CD4-positive, alpha-beta T cell treated with Interleukin-6 at 100 ng/mL for 8 hours (primary cell): ENCODE measurements around the gene OR5T1.

Experiments used
- DNase-seq: peaks from one replicate; pipeline ENCODE4 v3.0.0-alpha.2; 2020; ENCODE audit warnings: mixed read lengths, low spot score

OR5T1 gene

DNA sequence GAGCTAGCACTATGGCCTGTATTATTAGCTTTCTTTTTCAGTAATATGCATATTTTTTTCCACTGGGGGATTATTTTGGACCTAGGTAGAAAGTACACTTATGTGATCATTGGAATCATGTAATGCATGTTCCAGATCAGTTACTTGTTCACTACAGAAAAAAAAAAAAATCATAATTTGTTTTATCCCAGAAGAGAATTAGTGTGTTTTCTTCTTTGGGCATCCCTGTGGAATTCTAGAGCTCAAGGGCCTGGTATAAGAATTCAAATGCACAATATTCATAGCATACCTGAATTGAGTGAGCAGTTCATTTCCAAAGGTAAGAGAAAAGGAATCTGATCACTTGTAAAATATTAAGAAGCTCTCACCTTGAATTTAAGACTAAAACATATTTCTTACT, at the start of gene OR5T1:
OR5T1 (plus strand) TSS at position 301 of the 400 bp plus-strand sequence. CDS start 1,485 bp downstream, outside the sequence.
- no peak for DNase-seq

DNA sequence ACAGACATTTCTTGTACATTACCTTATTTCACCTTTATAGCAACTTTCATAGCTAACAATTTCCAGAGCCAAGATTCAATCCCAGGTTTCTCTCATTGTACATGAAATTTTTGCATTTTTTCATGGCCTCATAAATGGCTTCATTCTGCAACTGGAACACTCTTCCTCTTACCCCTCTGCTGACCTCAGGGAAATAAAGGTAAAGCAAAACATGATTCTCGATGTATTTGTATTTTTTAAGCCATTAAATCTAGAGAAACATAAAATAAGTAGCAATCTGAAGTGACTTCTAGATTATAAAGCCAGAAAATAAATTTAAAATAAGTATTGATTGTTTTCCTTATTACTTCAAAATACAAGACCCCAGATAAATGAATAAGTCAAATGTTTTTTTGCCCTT, 39.8 kb upstream of the OR5T1 start, which contains the start of gene OR5T2:
OR5T2 (minus strand) TSS at position 101 of the 400 bp plus-strand sequence. CDS start 1,193 bp downstream, outside the sequence.
- no peak for DNase-seq

DNA sequence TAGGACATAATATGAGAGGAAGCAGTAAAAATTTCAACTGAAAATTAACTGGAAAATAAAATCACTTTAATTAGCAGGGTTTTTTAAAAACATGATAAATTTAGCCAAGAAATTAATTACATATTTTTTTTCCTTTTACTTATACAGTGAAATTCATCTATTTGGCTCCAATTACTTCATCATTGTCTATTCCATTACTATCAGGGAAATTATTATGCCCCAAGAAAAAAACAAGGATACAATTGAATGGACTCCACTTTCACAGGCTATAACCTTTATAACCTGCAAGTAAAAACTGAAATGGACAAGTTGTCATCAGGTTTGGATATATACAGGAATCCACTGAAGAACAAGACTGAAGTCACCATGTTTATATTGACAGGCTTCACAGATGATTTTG, 22.0 kb upstream of the OR5T1 start, which contains the start of gene OR5T3:
OR5T3 (plus strand) TSS at position 301 of the 400 bp plus-strand sequence; CDS start at position 301, 0 bp downstream.
- no peak for DNase-seq

DNA sequence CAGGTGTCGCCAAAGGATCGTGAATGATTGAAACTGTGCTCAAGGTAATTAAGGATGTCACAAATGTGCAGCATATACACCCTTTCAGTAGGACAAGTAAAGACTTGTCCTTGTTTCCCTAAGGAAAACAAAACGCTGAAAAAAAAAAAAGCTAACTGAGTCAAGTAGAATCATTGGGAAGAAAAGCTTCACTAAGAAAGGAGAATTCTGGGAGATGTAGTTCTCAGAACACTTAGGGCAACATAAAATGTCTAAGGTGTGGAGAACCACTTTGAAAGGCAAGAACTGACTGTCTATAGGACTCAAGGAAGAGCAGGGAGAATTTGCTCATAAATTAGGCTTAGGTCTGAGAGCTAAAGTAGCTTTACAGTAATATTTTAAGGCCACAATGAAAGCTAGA, 2.9 kb upstream of the OR5T1 start:
- DNase-seq, result no peak

DNA sequence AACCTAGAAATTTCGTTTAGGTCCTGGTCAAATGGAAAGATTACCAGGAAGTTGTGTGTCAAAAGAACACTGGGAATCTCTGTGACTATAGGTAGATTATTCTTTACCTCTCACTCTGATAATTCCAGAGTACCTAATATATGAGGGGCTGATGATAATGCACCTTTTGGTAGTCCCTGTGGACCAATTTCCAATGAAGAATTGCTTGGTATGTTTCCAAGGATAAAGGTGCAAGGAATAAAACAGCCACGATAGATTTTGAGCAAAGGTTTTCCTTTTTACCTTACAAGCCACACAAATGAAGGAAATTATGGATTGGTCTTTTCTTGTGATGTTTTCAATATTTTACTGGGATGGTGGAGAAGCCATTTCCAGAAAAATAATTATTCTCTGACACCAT, 18.2 kb downstream of the OR5T1 start, which contains the start of gene OR8H1:
OR8H1 (minus strand) TSS at position 101 of the 400 bp plus-strand sequence. CDS start 1,192 bp downstream, outside the sequence.
- DNase-seq, result no peak

DNA sequence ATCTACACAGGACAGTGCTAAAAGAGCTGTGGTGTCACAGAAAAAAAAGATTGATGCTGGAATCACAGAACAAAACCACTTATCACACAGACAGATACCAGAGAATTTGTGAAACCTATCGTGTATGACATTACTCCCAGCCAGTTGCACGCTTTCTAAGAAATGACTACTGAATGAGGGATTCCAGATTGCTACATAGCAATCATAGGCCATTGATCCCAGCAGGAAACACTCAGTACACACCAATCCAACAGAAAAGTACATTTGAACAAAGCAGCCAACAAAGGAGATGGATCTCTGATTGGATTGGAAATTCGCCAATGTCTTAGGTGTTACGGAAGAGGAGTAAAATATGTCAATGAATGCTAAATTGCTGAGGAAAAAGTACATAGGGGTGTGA, 22.9 kb downstream of the OR5T1 start:
- DNase-seq, result no peak

DNA sequence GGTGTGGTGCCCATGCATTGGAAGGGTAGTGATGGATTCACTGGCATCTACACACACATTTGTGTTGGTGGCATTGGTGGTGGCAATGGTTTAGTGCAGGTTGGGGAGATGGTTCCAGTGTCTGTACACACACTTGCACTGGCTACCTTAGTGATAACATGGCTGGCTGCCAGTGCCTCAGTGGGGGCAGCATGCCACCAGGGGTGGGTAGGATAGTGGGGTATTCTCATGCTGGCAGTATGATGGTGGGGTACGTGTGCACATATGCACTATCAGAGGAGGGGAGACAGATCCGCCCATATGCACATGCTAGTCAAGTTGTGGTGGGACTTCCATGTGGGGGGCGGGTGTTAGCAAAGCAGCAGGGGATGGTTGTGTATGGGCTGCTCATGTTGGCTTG, 33.9 kb downstream of the OR5T1 start:
- no peak for DNase-seq

DNA sequence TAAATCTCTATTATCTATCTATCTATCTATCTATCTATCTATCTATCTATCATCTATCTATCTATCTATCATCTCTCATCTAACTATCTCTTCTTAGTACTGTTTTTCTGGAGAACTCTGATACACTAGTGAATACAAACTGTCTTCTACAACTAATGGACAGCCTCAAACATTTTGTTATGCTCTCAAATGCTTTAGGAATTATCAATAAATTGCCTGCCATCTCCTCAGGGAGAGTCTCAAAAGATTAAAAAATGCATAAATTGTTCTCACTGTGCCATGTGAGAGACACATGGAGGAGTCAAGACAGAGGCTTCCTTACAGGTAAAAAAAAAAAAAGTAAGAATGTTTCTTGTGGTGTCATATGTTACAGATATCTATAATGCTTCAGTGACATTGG, 40.9 kb downstream of the OR5T1 start, which contains the start of gene OR8K3:
OR8K3 (plus strand) TSS at position 301 of the 400 bp plus-strand sequence. CDS start 3,163 bp downstream, outside the sequence.
- no peak for DNase-seq
